HL-60 (cell line): ENCODE measurements around the gene WDR91.

Experiments used
- DNase-seq, 2 experiments: peaks; one replicate each; pipeline ENCODE4 v3.0.0-alpha.2; 2010 to 2020; ENCODE audit warnings: low read depth in 1 of 2, low spot score in 1 of 2
- H3K27ac ChIP-seq: fragments of 250-450 bp; sonication (Bioruptor Pico); replicated peaks from 2 replicates; pipeline ENCODE4 v1.5.1; 2020; ENCODE audit warnings: mild to moderate bottlenecking, moderate library complexity
- H3K27me3 ChIP-seq: fragments of 250-450 bp; sonication (Bioruptor Pico); 2 replicates; pipeline ENCODE4 v1.5.1; 2021; ENCODE audit warnings: mild to moderate bottlenecking, moderate library complexity; ENCODE audit not compliant: insufficient read depth, poor library complexity, severe bottlenecking
- H3K4me3 ChIP-seq: replicated peaks from 2 replicates; pipeline ENCODE4 v1.5.1; 2011; ENCODE audit warnings: mild to moderate bottlenecking, control low read depth, low read length; ENCODE audit not compliant: insufficient read depth
- CTCF ChIP-seq: IDR thresholded peaks from one replicate; pipeline ENCODE4 v1.5.1; 2011; ENCODE audit warnings: low read length, control low read depth, inconsistent platforms; ENCODE audit not compliant: insufficient read depth
- GABPA ChIP-seq: IDR thresholded peaks from 2 replicates; pipeline ENCODE4 v1.6.1; 2012; ENCODE audit warnings: low read depth
- POLR2AphosphoS5 ChIP-seq: IDR thresholded peaks from 2 replicates; pipeline ENCODE4 v1.6.1; 2012; ENCODE audit warnings: low read depth
- SPI1 ChIP-seq: IDR thresholded peaks from 2 replicates; pipeline ENCODE4 v1.6.1; 2012; ENCODE audit warnings: low read depth, mild to moderate bottlenecking, borderline replicate concordance
- TF ChIP-seq, protein P1 (sequence below): IDR thresholded peaks from 2 replicates; pipeline ENCODE4 v1.6.1; 2012; ENCODE audit warnings: low read depth; ENCODE audit not compliant: insufficient replicate concordance

WDR91 gene

DNA sequence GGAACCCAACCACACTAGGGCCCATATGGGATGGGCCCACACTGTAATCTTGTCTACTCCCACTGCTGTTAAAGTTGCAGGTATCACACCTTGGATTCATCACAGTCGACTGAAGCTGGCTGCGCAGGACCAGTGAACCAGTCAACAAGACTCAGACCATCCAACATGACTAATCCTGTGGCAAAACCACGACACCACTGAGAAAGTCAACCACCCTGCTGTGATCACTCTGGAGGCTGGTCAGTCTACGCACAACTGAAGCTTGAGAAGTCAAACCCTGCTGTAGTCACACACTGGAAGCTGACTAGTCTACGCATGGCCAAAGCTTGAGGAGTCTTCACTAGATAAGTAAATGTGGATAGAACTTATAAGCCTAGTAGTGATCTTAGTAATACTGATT lies 31.2 kb downstream of the WDR91 start:
- TF ChIP-seq CTCF: no peak
- TF ChIP-seq, protein P1, sequence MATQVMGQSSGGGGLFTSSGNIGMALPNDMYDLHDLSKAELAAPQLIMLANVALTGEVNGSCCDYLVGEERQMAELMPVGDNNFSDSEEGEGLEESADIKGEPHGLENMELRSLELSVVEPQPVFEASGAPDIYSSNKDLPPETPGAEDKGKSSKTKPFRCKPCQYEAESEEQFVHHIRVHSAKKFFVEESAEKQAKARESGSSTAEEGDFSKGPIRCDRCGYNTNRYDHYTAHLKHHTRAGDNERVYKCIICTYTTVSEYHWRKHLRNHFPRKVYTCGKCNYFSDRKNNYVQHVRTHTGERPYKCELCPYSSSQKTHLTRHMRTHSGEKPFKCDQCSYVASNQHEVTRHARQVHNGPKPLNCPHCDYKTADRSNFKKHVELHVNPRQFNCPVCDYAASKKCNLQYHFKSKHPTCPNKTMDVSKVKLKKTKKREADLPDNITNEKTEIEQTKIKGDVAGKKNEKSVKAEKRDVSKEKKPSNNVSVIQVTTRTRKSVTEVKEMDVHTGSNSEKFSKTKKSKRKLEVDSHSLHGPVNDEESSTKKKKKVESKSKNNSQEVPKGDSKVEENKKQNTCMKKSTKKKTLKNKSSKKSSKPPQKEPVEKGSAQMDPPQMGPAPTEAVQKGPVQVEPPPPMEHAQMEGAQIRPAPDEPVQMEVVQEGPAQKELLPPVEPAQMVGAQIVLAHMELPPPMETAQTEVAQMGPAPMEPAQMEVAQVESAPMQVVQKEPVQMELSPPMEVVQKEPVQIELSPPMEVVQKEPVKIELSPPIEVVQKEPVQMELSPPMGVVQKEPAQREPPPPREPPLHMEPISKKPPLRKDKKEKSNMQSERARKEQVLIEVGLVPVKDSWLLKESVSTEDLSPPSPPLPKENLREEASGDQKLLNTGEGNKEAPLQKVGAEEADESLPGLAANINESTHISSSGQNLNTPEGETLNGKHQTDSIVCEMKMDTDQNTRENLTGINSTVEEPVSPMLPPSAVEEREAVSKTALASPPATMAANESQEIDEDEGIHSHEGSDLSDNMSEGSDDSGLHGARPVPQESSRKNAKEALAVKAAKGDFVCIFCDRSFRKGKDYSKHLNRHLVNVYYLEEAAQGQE: no peak
- no peak for TF ChIP-seq GABPA
- TF ChIP-seq SPI1: no peak
- no peak for TF ChIP-seq POLR2AphosphoS5
- no peak overlapping the region for H3K4me3 ChIP-seq
- no peak overlapping the region for H3K27ac ChIP-seq
- no peak for DNase-seq
- H3K27me3 ChIP-seq: no peaks in the 10 kb centered on the region

- DNase-seq: no peak
- TF ChIP-seq SPI1 (no peak), GABPA (no peak), CTCF (no peak), POLR2AphosphoS5 (no peak)
- TF ChIP-seq, protein P1: no peak
- no peak overlapping the region for H3K27ac ChIP-seq
- H3K4me3 ChIP-seq: no peak overlapping the region
- no peaks in the 10 kb centered on the region for H3K27me3 ChIP-seq
Observed at GRCh38 chr7:135179321-135179925, 31.9 kb downstream of the WDR91 start.

GRCh38 chr7:135178364-135178763 lies 33.0 kb downstream of the WDR91 start:
- Histone ChIP-seq H3K4me3 (no peak overlapping the region), H3K27ac (no peak overlapping the region), H3K27me3 (no peaks in the 10 kb centered on the region)
- DNase-seq: no peak
- TF ChIP-seq SPI1 (no peak), GABPA (no peak)
- TF ChIP-seq, protein P1: no peak
